ENCODE measurements around the gene CNOT1.

The CNOT1 gene

DNA sequence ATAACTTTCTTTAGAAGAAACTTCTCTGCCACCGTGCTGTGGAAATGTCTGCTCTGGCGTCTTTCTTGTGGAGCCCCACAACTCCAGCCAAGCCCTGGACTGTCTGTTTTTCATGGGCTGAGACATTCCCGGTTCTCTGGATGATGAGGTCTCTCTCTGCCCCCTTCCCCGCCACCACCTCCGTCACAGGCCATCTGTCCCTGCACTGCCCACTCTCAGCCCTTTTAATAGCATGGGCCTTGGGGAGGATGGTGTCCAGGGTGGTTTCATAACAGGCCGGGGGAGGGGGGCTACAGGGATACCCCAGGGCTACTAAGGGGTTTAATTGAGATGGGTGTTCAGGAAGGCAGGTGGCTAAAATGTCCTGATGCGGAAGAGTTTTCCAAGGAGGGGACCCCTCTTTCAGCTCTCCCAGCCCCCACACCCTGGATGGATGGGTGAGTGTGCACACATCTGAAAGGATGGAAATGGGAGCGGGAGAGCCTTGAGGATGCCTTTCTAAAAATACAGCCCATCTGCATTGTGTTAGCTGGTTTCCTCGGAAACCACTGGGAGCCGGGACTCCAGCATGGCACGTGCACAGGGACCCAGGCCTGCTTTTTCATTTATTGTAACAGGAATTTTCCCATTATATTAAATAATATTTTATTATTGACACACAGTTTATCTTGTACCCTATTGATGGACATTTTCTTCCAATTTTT, 144.3 kb downstream of the CNOT1 start:
- no peak for DNase-seq (ENCODE audit: low spot score)

- no peak for DNase-seq (ENCODE audit: low spot score)
Measured at GRCh38 chr16:58481931-58482330, 147.7 kb downstream of the CNOT1 start.

DNA sequence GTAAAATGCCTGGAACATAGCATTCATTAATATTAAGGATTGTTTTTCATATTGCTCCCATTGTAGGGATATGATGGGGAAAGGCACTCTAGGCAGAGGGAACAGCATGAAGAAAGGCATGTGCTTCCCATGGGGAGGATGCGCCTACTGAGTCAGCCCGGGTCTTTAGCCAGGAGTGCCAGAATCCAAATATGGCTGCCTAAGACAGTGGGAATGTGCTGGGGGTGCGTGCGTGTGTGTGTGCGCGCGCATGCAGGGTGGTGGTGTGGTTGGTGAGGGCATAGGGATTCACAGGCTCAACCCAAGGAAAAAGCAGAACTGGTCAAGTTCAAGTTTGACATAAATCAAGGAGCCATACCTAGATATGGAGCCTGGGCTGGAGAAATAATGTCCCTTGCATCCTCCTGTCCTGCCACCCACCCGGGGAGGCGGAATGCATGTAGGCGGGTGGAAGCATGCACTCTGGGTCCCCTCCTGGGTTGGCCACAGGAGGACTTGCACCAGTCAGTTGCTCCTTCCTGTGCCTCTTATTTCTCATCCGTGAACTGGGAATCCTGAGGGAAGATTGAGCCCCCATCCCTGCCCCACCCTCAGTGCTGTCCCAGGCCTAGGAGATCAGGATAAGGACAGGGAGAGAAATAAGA, 148.3 kb downstream of the CNOT1 start:
- no peak for DNase-seq (ENCODE audit: low spot score)

DNA sequence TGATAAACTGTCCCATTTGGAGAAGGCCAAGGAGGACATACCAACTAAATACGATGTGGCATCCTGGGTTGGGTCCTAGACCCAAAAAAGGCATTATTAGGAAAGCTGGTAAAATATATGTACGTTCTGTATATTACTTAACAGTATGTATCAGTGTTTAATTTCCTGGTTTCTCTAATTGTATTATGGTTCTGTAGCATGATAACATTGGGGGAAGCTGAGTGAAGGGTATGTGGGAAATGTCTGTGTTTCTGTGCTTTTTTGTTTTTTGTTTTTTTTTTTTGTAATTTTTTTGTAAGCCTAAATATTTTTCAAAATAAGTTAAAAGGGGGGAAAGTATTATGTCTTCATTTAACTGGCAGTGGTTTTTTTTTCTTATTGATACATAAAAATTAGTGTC, 151.2 kb downstream of the CNOT1 start:
- DNase-seq (ENCODE audit: low spot score): no peak

- no peak for DNase-seq (ENCODE audit: low spot score)
Measured at GRCh38 chr16:58476791-58477190, 152.8 kb downstream of the CNOT1 start.

DNA sequence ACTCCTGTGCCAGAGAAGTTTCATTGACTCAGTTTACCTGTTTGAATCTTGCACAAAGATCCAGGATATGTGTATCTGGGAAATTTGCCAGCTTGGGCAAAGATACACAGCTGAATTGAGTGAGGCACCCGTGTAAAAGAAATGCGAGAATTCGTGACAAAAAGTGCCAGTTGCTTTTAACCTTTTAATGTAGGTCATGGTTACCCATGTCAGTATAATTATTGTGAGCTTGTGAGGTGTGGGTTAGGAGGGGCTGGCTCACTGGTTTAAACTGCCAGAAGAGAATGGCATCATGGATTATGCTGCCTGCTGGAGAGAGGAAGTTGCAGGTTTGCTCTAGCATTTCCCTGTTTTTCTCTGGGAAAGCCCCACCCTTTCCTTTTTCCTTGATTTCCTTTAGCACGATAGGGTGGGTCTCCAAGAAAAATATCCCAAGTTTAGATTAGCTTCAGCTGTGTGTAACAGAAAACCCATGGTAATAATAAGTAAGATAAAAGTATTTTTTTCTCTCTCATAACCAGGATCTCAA, 154.5 kb downstream of the CNOT1 start:
- DNase-seq (ENCODE audit: low spot score): no peak

DNA sequence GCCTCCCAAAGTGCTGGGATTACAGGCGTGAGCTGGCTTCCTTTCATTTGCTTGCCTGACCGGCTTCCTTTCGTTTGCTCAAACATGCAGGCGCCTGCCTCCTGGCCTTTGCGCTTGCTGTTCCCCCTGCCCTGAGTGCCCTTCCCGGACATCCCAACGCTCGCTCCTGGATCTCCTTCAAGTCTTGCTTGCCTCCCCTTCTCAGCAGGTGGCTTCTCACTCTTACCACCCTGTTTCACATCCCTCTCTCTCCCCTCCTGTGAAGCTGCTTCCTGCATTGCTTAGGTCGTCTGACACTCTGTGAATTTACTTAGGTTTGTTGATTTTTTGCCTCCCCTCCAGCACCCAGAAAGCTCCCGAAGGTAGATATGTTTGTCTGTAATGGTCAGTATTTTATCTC, 155.3 kb downstream of the CNOT1 start:
- DNase-seq (ENCODE audit: low spot score): no peak

- no peak for DNase-seq (ENCODE audit: low spot score)
Measured at GRCh38 chr16:58472827-58473226, 156.8 kb downstream of the CNOT1 start.

GRCh38 chr16:58472266-58472665, 157.4 kb downstream of the CNOT1 start:
- DNase-seq (ENCODE audit: low spot score): no peak

GRCh38 chr16:58471209-58471975, 158.2 kb downstream of the CNOT1 start:
- no peak for DNase-seq (ENCODE audit: low spot score)

Measured in kidney capillary endothelial cell (primary cell).